ENCODE results near the gene CHN2. TPM values are rescaled to one million over a fixed set of nuclear protein-coding genes. Genes with fewer than 3 reads are reported as not detected.

The CHN2 gene
- total RNA-seq, 2 experiments from 2014 or later: 0.53 to 0.69 TPM

GRCh38 chr7:29363636-29364425 lies 169.3 kb downstream of the CHN2 start:
- no peaks in the 10 kb centered on the region for H3K36me3 Mint-ChIP-seq
- H3K27ac Mint-ChIP-seq: no peak overlapping the region
- no peak overlapping the region for H3K4me3 Mint-ChIP-seq
- intact Hi-C loops (cut with micrococcal nuclease): no loop called here
- H3K27me3 Mint-ChIP-seq: no peaks in the 10 kb centered on the region
- POLR2A ChIA-PET: no interaction called here
- no peaks in the 10 kb centered on the region for H3K9me3 Mint-ChIP-seq
- CTCF ChIA-PET: no interaction called here
- DNase-seq: no peak
- no peaks in the 10 kb centered on the region for H3K4me1 Mint-ChIP-seq (ENCODE audit: low read depth)

- H3K4me3 Mint-ChIP-seq: no peak overlapping the region
- H3K27ac Mint-ChIP-seq: no peak overlapping the region
- CTCF ChIA-PET: no interaction called here
- H3K27me3 Mint-ChIP-seq: no peaks in the 10 kb centered on the region
- DNase-seq: no peak
- no peaks in the 10 kb centered on the region for H3K9me3 Mint-ChIP-seq
- POLR2A ChIA-PET: no interaction called here
- no peaks in the 10 kb centered on the region for H3K36me3 Mint-ChIP-seq
- H3K4me1 Mint-ChIP-seq (ENCODE audit: low read depth): no peaks in the 10 kb centered on the region
- intact Hi-C loops (cut with micrococcal nuclease): no loop called here
Measured at GRCh38 chr7:29364661-29365060, 170.1 kb downstream of the CHN2 start.

- no peak overlapping the region for H3K27ac Mint-ChIP-seq
- H3K9me3 Mint-ChIP-seq: no peaks in the 10 kb centered on the region
- DNase-seq: no peak
- H3K4me1 Mint-ChIP-seq (ENCODE audit: low read depth): no peaks in the 10 kb centered on the region
- no peak overlapping the region for H3K4me3 Mint-ChIP-seq
- CTCF ChIA-PET: no interaction called here
- intact Hi-C loops (cut with micrococcal nuclease): no loop called here
- H3K27me3 Mint-ChIP-seq: no peaks in the 10 kb centered on the region
- H3K36me3 Mint-ChIP-seq: no peaks in the 10 kb centered on the region
- POLR2A ChIA-PET: no interaction called here
Measured at GRCh38 chr7:29365423-29365822, 170.8 kb downstream of the CHN2 start.

GRCh38 chr7:29367784-29368183 lies 173.2 kb downstream of the CHN2 start:
- no peaks in the 10 kb centered on the region for H3K9me3 Mint-ChIP-seq
- H3K36me3 Mint-ChIP-seq: no peaks in the 10 kb centered on the region
- no peaks in the 10 kb centered on the region for H3K4me1 Mint-ChIP-seq (ENCODE audit: low read depth)
- POLR2A ChIA-PET: no interaction called here
- CTCF ChIA-PET: no interaction called here
- intact Hi-C loops (cut with micrococcal nuclease): no loop called here
- H3K4me3 Mint-ChIP-seq: no peak overlapping the region
- no peak for DNase-seq
- H3K27ac Mint-ChIP-seq: no peak overlapping the region
- H3K27me3 Mint-ChIP-seq: no peaks in the 10 kb centered on the region

- Mint-ChIP-seq H3K9me3 (no peaks in the 10 kb centered on the region), H3K27me3 (no peaks in the 10 kb centered on the region), H3K36me3 (no peaks in the 10 kb centered on the region), H3K4me3 (no peak overlapping the region), H3K27ac (no peak overlapping the region), H3K4me1 (ENCODE audit: low read depth) (no peaks in the 10 kb centered on the region)
- ChIA-PET POLR2A (no interaction called here), CTCF (interaction anchor here (0.6 kb wide), 1 partner anchor 42 kb away, joined by 3 read pairs; no protein-coding TSS in a partner anchor)
- intact Hi-C loops (cut with micrococcal nuclease): no loop called here
- no peak for DNase-seq
Measured at GRCh38 chr7:29369909-29370488, 175.4 kb downstream of the CHN2 start.

GRCh38 chr7:29370531-29371314 lies 176.1 kb downstream of the CHN2 start:
- no peak for DNase-seq
- Mint-ChIP-seq H3K4me3 (no peak overlapping the region), H3K9me3 (no peaks in the 10 kb centered on the region), H3K27ac (no peak overlapping the region), H3K36me3 (no peaks in the 10 kb centered on the region), H3K27me3 (no peaks in the 10 kb centered on the region), H3K4me1 (ENCODE audit: low read depth) (no peaks in the 10 kb centered on the region)
- POLR2A ChIA-PET: no interaction called here
- intact Hi-C loops (cut with micrococcal nuclease): no loop called here
- CTCF ChIA-PET: no interaction called here

- no peaks in the 10 kb centered on the region for H3K36me3 Mint-ChIP-seq
- no peak overlapping the region for H3K4me3 Mint-ChIP-seq
- no peaks in the 10 kb centered on the region for H3K4me1 Mint-ChIP-seq (ENCODE audit: low read depth)
- H3K27ac Mint-ChIP-seq: no peak overlapping the region
- no peaks in the 10 kb centered on the region for H3K9me3 Mint-ChIP-seq
- intact Hi-C loops (cut with micrococcal nuclease): no loop called here
- DNase-seq: no peak
- H3K27me3 Mint-ChIP-seq: no peaks in the 10 kb centered on the region
- CTCF ChIA-PET: no interaction called here
- POLR2A ChIA-PET: no interaction called here
Measured at GRCh38 chr7:29371472-29371871, 176.9 kb downstream of the CHN2 start.

GRCh38 chr7:29372351-29373090 lies 177.9 kb downstream of the CHN2 start:
- ChIA-PET POLR2A (no interaction called here), CTCF (no interaction called here)
- no peaks in the 10 kb centered on the region for H3K9me3 Mint-ChIP-seq
- no peaks in the 10 kb centered on the region for H3K4me1 Mint-ChIP-seq (ENCODE audit: low read depth)
- H3K36me3 Mint-ChIP-seq: no peaks in the 10 kb centered on the region
- no peaks in the 10 kb centered on the region for H3K27me3 Mint-ChIP-seq
- intact Hi-C loops (cut with micrococcal nuclease): no loop called here
- H3K27ac Mint-ChIP-seq: no peak overlapping the region
- no peak overlapping the region for H3K4me3 Mint-ChIP-seq
- DNase-seq: no peak

GRCh38 chr7:29375641-29376562 lies 181.3 kb downstream of the CHN2 start:
- POLR2A ChIA-PET: no interaction called here
- Mint-ChIP-seq H3K27ac (no peak overlapping the region), H3K9me3 (no peaks in the 10 kb centered on the region), H3K36me3 (no peaks in the 10 kb centered on the region), H3K4me1 (ENCODE audit: low read depth) (no peaks in the 10 kb centered on the region), H3K27me3 (no peaks in the 10 kb centered on the region), H3K4me3 (no peak overlapping the region)
- intact Hi-C loops (cut with micrococcal nuclease): no loop called here
- CTCF ChIA-PET: no interaction called here
- DNase-seq: no peak

GRCh38 chr7:29377718-29378117 lies 183.1 kb downstream of the CHN2 start:
- intact Hi-C loops (cut with micrococcal nuclease): no loop called here
- no peaks in the 10 kb centered on the region for H3K9me3 Mint-ChIP-seq
- ChIA-PET CTCF (no interaction called here), POLR2A (no interaction called here)
- H3K27ac Mint-ChIP-seq: no peak overlapping the region
- H3K27me3 Mint-ChIP-seq: no peaks in the 10 kb centered on the region
- H3K4me1 Mint-ChIP-seq (ENCODE audit: low read depth): no peaks in the 10 kb centered on the region
- no peak overlapping the region for H3K4me3 Mint-ChIP-seq
- DNase-seq: no peak
- no peaks in the 10 kb centered on the region for H3K36me3 Mint-ChIP-seq

- CTCF ChIA-PET: no interaction called here
- H3K4me3 Mint-ChIP-seq: no peak overlapping the region
- intact Hi-C loops (cut with micrococcal nuclease): no loop called here
Measured at GRCh38 chr7:29379551-29379950, 185.0 kb downstream of the CHN2 start.

More at GRCh38 chr7:29379551-29379950, 185.0 kb downstream of the CHN2 start:
- no peak for DNase-seq
- POLR2A ChIA-PET: no interaction called here
- no peaks in the 10 kb centered on the region for H3K27me3 Mint-ChIP-seq
- H3K9me3 Mint-ChIP-seq: no peaks in the 10 kb centered on the region
- H3K4me1 Mint-ChIP-seq (ENCODE audit: low read depth): no peaks in the 10 kb centered on the region
- no peaks in the 10 kb centered on the region for H3K36me3 Mint-ChIP-seq
- H3K27ac Mint-ChIP-seq: no peak overlapping the region

All from activated CD4-positive, alpha-beta memory T cell treated with anti-CD3 and anti-CD28 coated beads for 36 hours (primary cell).